Neural crest cell (in vitro differentiated cells): ENCODE results near the gene SLC7A1. TPM values are rescaled to one million over a fixed set of nuclear protein-coding genes. Genes with fewer than 3 reads are reported as not detected.
A peak's percentile ranks its signal among the peaks of the same experiment; 100 is the strongest.

Experiments
- DNase-seq: peaks from one replicate; pipeline ENCODE4 v3.0.0; 2021; ENCODE audit warnings: low read depth, mixed read lengths, low spot score
- H3K27ac Mint-ChIP-seq: one replicate; pipeline ENCODE4 v1.8.0; 2021; ENCODE audit warnings: mild to moderate bottlenecking, mixed read lengths; ENCODE audit not compliant: unreplicated experiment
- H3K27me3 Mint-ChIP-seq: 2 replicates; pipeline ENCODE4 v1.8.0; 2021; ENCODE audit warnings: low read depth, mild to moderate bottlenecking, mixed read lengths
- H3K36me3 Mint-ChIP-seq: 2 replicates; pipeline ENCODE4 v1.8.0; 2021; ENCODE audit warnings: low read depth, mild to moderate bottlenecking, mixed read lengths
- H3K4me1 Mint-ChIP-seq: 2 replicates; pipeline ENCODE4 v1.8.0; 2021; ENCODE audit warnings: mixed read lengths
- H3K4me3 Mint-ChIP-seq: one replicate; pipeline ENCODE4 v1.8.0; 2021; ENCODE audit warnings: mild to moderate bottlenecking, mixed read lengths
- H3K9me3 Mint-ChIP-seq: 2 replicates; pipeline ENCODE4 v1.8.0; 2021; ENCODE audit warnings: mixed read lengths
- CTCF ChIP-seq: fragments of 200-600 bp; sonication (generic); conservative IDR thresholded peaks from 2 replicates; pipeline ENCODE4 v1.5.0; 2021; ENCODE audit warnings: antibody characterized with exemption, mild to moderate bottlenecking
- total RNA-seq: library from RNA; stranded (reverse); gene quantifications from 2 replicates; pipeline ENCODE4 v1.2.1, GENCODE V29; 2021

The SLC7A1 gene
- total RNA-seq, 1 donor from 2014 or later, result 69.7 TPM

GRCh38 chr13:29566206-29566605 lies 29.3 kb downstream of the SLC7A1 start:
- Mint-ChIP-seq H3K27me3 (no peaks in the 10 kb centered on the region), H3K36me3 (peaks cover 6% of the 10 kb centered on the region), H3K9me3 (peaks cover 3% of the 10 kb centered on the region), H3K4me1 (peaks cover 53% of the 10 kb centered on the region), H3K27ac (no peak overlapping the region), H3K4me3 (no peak overlapping the region)
- TF ChIP-seq CTCF, result no peak
- no peak for DNase-seq

DNA sequence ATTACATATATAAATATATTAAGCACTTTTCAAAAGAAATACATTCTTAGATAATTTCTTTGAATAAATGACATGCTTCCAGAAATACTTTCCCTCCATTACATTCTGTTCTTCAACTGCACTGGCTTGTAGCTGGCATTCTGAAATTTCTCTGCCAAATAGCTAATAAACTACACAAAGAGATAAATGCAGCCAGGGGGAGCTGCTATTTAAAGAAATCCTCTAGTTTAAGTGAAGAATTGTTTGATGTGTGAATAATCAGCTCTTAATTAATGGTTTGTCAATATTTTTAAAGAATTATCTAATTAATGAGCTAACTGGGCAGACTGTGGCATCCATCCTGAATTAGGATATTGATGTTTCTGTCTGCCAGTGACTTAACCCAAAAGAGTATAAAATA lies 30.7 kb downstream of the SLC7A1 start:
- DNase-seq, result no peak
- Mint-ChIP-seq H3K9me3 (peaks cover 3% of the 10 kb centered on the region), H3K4me3 (no peak overlapping the region), H3K27ac (no peak overlapping the region), H3K4me1 (peaks cover 53% of the 10 kb centered on the region), H3K27me3 (no peaks in the 10 kb centered on the region), H3K36me3 (peaks cover 6% of the 10 kb centered on the region)
- no peak for TF ChIP-seq CTCF

- no peak for TF ChIP-seq CTCF
- Mint-ChIP-seq H3K9me3 (peaks cover 3% of the 10 kb centered on the region), H3K4me1 (peaks cover 48% of the 10 kb centered on the region), H3K27ac (no peak overlapping the region), H3K27me3 (no peaks in the 10 kb centered on the region), H3K36me3 (peaks cover 6% of the 10 kb centered on the region), H3K4me3 (no peak overlapping the region)
- DNase-seq, result no peak
These were observed 31.1 kb downstream of the SLC7A1 start for GRCh38 chr13:29564373-29564772.

DNA sequence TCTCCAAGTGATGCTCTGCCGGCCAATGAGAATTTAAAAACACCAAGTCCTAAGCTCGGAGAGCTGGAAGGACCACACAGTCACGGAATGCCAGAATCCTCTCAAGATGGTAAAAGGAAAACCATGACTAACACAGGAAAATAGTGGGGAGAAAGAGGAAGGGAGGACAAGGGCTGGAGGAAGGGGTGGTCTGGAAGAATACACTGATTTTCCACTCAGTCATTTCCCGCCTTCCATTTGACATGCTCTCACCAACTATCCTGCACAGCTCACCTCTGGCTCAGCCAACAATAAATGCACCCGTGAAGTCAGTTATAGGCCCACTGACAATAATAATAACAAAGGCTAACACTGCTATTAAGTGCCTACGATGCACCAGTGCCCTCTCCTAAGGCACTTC lies 31.5 kb downstream of the SLC7A1 start:
- Mint-ChIP-seq H3K4me3 (no peak overlapping the region), H3K27ac (no peak overlapping the region), H3K4me1 (peaks cover 46% of the 10 kb centered on the region), H3K36me3 (peaks cover 6% of the 10 kb centered on the region), H3K9me3 (peaks cover 3% of the 10 kb centered on the region), H3K27me3 (no peaks in the 10 kb centered on the region)
- no peak for TF ChIP-seq CTCF
- no peak for DNase-seq

GRCh38 chr13:29562786-29563438 lies 32.6 kb downstream of the SLC7A1 start:
- Mint-ChIP-seq H3K36me3 (peaks cover 6% of the 10 kb centered on the region), H3K9me3 (peaks cover 3% of the 10 kb centered on the region), H3K4me3 (no peak overlapping the region), H3K27me3 (no peaks in the 10 kb centered on the region), H3K27ac (peak overlapping the region; percentile 19), H3K4me1 (peaks cover 42% of the 10 kb centered on the region)
- TF ChIP-seq CTCF, result no peak
- DNase-seq, result no peak
